ENCODE data around the gene MRPL14. TPM values are rescaled to one million over a fixed set of nuclear protein-coding genes. Genes with fewer than 3 reads are reported as not detected.

MRPL14 gene
- 92.5 and 93.7 TPM in 2 replicates for total RNA-seq

DNA sequence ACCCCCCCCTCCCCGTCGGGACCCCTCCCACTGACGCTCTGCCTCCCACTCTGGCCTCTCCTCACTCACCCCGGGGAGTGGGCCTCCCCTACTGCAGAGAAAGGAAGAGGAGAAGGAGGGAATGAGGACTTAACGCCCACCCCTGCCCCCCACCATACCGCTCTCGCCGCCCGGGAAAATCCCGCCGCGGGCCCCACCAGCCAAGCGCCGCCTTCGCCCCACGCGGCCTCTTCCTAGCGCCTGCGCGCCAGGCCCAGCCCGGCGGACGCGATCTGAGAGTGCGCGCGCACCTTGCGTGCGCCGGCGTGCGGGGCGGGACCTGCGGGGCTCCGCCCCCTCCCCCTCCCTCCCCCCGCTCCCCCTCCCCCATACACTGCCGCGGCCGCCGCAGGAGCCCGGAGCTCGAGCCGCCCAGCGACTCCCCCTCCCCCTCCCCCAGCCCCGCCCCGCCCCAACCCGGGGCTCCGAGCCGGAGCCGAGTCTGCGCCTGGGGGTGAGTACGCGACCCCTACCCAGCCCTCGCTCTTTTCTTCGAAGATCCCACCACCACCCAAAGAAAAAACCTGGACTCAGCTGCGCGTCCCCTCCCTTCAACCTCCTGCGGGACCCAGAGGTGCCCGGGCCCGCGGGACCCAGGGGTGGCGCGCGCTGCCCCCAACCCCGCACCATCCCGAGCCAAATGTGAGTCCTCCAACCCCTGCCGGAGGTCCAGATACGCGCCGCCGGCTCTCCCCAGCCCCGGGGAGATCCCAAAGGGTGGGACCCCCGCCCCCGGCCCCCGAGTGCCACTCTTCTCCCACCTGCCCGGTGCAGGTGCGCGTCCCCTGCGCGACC lies at the start of gene MRPL14, which contains the start of gene TMEM63B:
Gene MRPL14 (minus strand): TSS at position 267 of the 834 bp plus-strand sequence. CDS start 10,841 bp downstream, outside the sequence.
Gene TMEM63B (plus strand): TSS at position 369 of the 834 bp plus-strand sequence. CDS start 7,031 bp downstream, outside the sequence.

DNA sequence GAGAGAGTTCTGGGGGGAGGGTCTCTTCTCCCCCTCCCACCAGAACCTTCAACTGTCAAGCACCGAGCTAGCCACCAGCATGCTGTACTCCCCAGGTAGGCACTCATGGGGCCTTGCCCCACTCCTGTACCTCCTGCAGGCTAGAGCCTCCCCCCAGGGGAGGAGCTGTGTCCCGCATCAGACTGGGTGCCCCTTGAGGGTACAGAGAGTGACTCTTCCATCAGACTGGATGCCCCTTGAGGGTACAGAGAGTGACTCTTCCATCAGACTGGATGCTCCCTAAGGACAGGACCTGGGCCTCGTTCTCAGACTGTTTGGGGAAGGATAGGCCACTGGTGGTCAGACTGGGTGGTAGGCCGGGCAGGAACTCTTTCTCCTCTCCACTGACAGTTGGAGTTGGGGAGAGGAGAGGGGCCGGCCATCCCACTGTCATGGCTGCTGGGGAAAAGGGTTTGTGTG lies 31.5 kb upstream of the MRPL14 start, which contains the start of gene CAPN11:
Gene CAPN11 (plus strand): TSS at position 51 of the 459 bp plus-strand sequence. CDS start 29 bp downstream, at position 80.

Other genes starting within 250 kb of the MRPL14 start
- gene TMEM63B, start 102 bp upstream of the MRPL14 start, total RNA-seq: 25.7 and 36.2 TPM in 2 replicates
- gene CAPN11, start 31.4 kb upstream of the MRPL14 start, total RNA-seq: 0.29 TPM in 1 of 2 replicates, not detected in the other
- not detected in 2 replicates for gene MYMX, start 89.5 kb upstream of the MRPL14 start, total RNA-seq
- 11.2 and 17.9 TPM in 2 replicates for gene SLC29A1, start 96.1 kb upstream of the MRPL14 start, total RNA-seq
- gene HSP90AB1, start 119.6 kb upstream of the MRPL14 start, total RNA-seq: 932 and 1,034 TPM in 2 replicates
- gene SLC35B2, start 130.1 kb upstream of the MRPL14 start, total RNA-seq: 102 and 121 TPM in 2 replicates
- gene NFKBIE, start 138.1 kb upstream of the MRPL14 start, total RNA-seq: 29.1 and 29.8 TPM in 2 replicates
- gene TMEM151B, start 143.0 kb upstream of the MRPL14 start, total RNA-seq: under 0.01 TPM in 1 of 2 replicates, not detected in the other
- 15.3 and 18.6 TPM in 2 replicates for gene AARS2, start 185.9 kb upstream of the MRPL14 start, total RNA-seq
- not detected in 2 replicates for gene SPATS1, start 215.2 kb upstream of the MRPL14 start, total RNA-seq